ENCODE results near the gene IGF2BP2. TPM values are rescaled to one million over a fixed set of nuclear protein-coding genes. Genes with fewer than 3 reads are reported as not detected.

Gene IGF2BP2
- total RNA-seq, 4 donors from 2014 or later, result 5.4 to 7.9 (median 6.2) TPM

- Histone ChIP-seq H3K4me3 (no peak overlapping the region), H3K36me3 (peaks cover 0 to 26% (median 17%) of the 10 kb centered on the region in 4 donors), H3K4me1 (peaks cover 10 to 22% (median 13%) of the 10 kb centered on the region in 4 donors), H3K27me3 (no peaks in the 10 kb centered on the region), H3K27ac (replicated peaks in 1 of 4) (no peak overlapping the region), H3K9me3 (no peaks in the 10 kb centered on the region)
- intact Hi-C loops (cut with DNase I), result no loop called here
- TF ChIP-seq EP300 (IDR thresholded peaks at IDR 0.05) (no peak), POLR2AphosphoS5 (IDR thresholded peaks at IDR 0.05) (no peak), POLR2A (IDR thresholded peaks at IDR 0.05; ENCODE audit: low read depth) (no peak), CTCF (IDR thresholded peaks at IDR 0.05) (no peak)
- WGBS, result 90% methylated on average over 4 of the region's 4 CpGs
- DNase-seq (ENCODE audit: extremely low spot score), result no peak
Observed at GRCh38 chr3:185632996-185633395, 191.8 kb downstream of the IGF2BP2 start.

DNA sequence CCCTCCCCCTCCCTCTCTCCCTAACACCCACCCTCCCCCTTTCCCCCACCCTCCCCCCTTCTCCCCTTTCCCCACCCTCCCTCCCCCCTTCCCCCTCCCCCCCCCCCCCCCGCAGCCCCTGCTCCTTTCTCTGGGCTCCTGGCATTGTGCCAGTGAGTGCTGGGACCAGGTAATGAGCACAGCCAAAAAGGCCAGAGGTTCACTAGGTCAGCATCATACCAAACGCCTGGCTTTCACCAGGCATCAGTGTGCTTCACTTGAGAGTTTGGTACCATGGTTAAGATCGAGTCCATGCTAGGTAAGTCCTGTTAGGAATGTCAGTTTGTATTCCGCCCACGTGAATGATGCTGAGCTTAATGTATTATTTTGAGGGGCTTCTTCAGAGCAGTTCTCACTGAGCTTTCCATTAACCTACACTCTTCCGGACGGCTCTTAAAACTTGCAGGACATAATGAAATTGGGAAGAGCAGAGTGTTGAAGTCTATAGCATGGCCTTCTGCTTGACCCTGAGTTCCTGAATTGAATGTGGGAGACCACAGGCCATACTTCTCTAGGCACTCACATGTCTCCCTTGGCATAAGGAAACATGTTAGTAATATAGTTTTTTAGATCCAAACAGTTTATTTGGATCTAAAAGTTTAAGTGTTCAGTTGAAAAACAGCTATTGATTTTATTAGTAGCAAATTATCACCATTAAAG is 193.2 kb downstream of the IGF2BP2 start:
- Histone ChIP-seq H3K4me3 (no peak overlapping the region), H3K4me1 (peaks cover 10 to 22% (median 13%) of the 10 kb centered on the region in 4 donors), H3K27me3 (no peaks in the 10 kb centered on the region), H3K36me3 (peaks cover 12 to 40% (median 31%) of the 10 kb centered on the region in 4 donors), H3K27ac (replicated peaks in 1 of 4) (no peak overlapping the region), H3K9me3 (no peaks in the 10 kb centered on the region)
- intact Hi-C loops (cut with DNase I), result no loop called here
- TF ChIP-seq POLR2A (IDR thresholded peaks at IDR 0.05; ENCODE audit: low read depth), result no peak
- no peak for TF ChIP-seq POLR2AphosphoS5 (IDR thresholded peaks at IDR 0.05)
- TF ChIP-seq EP300 (IDR thresholded peaks at IDR 0.05), result no peak
- no peak for TF ChIP-seq CTCF (IDR thresholded peaks at IDR 0.05)
- DNase-seq (ENCODE audit: extremely low spot score), result no peak
- 96% methylated on average over 5 of the region's 7 CpGs for WGBS

DNA sequence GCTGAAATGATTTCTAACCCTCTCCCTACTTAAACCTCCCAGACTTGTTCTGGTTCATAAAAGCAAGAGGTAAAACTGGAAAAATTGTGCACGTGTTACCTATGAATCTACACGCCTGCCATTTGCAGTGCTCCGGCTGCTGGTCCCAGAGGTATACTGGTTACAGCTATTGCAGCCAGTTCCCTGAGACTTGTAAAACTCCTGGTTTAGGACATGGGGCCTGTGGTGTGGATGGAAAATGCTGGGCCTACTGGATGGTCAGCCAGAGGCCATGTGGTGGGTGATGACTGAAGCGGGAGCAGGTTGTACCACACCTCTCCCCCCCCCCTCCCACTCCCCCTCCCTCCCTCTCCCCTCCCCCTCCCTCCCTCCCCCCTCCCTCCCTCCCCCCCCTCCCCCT is 193.7 kb downstream of the IGF2BP2 start:
- no peaks in the 10 kb centered on the region for H3K9me3 ChIP-seq
- 98% methylated on average over 3 of the region's 4 CpGs for WGBS
- peaks cover 10 to 22% (median 13%) of the 10 kb centered on the region in 4 donors for H3K4me1 ChIP-seq
- H3K27me3 ChIP-seq, result no peaks in the 10 kb centered on the region
- intact Hi-C loops (cut with DNase I), result no loop called here
- DNase-seq (ENCODE audit: extremely low spot score), result no peak
- H3K4me3 ChIP-seq, result no peak overlapping the region
- peak overlapping the region in 3 of 4 donors; percentile 31 to 59 (median 32) for H3K27ac ChIP-seq (replicated peaks in 1 of 4)
- H3K36me3 ChIP-seq, result peaks cover 17 to 45% (median 36%) of the 10 kb centered on the region in 4 donors
- TF ChIP-seq POLR2A (IDR thresholded peaks at IDR 0.05; ENCODE audit: low read depth) (no peak), CTCF (IDR thresholded peaks at IDR 0.05) (no peak), POLR2AphosphoS5 (IDR thresholded peaks at IDR 0.05) (no peak), EP300 (IDR thresholded peaks at IDR 0.05) (no peak)

DNA sequence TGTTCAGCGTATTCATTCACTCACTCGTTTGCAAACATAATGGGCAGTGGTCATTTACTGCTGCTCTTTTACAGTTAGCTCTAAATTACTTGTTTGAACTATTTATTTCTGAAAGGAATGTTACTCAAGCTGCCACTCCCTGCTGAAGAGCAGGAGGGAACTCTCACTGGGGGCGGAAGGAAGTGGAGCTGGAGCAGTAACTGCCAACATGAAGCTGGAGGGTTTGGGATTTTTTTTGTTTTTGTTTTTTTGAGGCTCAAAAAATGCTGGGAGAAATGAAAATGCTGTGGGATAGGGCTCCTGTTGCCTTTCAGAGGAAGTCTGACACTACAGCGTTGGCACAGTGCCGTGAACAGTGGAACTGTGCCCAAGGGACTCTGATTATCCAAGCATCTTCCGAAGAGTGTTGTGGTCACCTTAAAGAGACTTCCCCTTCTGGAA is 194.6 kb downstream of the IGF2BP2 start:
- intact Hi-C loops (cut with DNase I), result no loop called here
- DNase-seq (ENCODE audit: extremely low spot score), result no peak
- peak overlapping the region in 3 of 4 donors; percentile 32 to 65 (median 59) for H3K27ac ChIP-seq (replicated peaks in 1 of 4)
- TF ChIP-seq CTCF (IDR thresholded peaks at IDR 0.05) (no peak), EP300 (IDR thresholded peaks at IDR 0.05) (no peak), POLR2A (IDR thresholded peaks at IDR 0.05; ENCODE audit: low read depth) (no peak), POLR2AphosphoS5 (IDR thresholded peaks at IDR 0.05) (no peak)
- WGBS, result 51% methylated on average over 6 of the region's 6 CpGs
- H3K27me3 ChIP-seq, result no peaks in the 10 kb centered on the region
- H3K4me3 ChIP-seq, result no peak overlapping the region
- H3K4me1 ChIP-seq, result peaks cover 10 to 22% (median 13%) of the 10 kb centered on the region in 4 donors
- H3K36me3 ChIP-seq, result peaks cover 17 to 54% (median 45%) of the 10 kb centered on the region in 4 donors
- no peaks in the 10 kb centered on the region for H3K9me3 ChIP-seq
